ENCODE data around the gene SNF8. TPM values are rescaled to one million over a fixed set of nuclear protein-coding genes. Genes with fewer than 3 reads are reported as not detected.

The SNF8 gene
- polyA plus RNA-seq, 3 donors = 91.6 to 162 (median 145) TPM

- Mint-ChIP-seq H3K9me3 (no peaks in the 10 kb centered on the region), H3K4me3 (no peak overlapping the region), H3K27ac (peak overlapping the region in 1 of 7 donors; percentile 3), H3K36me3 (peaks cover 92 to 95% of the 10 kb centered on the region in 2 donors), H3K4me1 (peaks cover 8% of the 10 kb centered on the region), H3K27me3 (ENCODE audit: low read depth in 3 of 3) (peaks cover 0 to 3% (median 3%) of the 10 kb centered on the region in 3 donors)
- Histone ChIP-seq H3K27ac (ENCODE audit: low read depth in 1 of 2, low read length in 2 of 2) (peak overlapping the region in 1 of 2 donors; percentile 64), H3K4me3 (replicated peaks in 1 of 3; ENCODE audit: low read depth in 2 of 3, low read length in 3 of 3) (no peak overlapping the region), H3K36me3 (replicated peaks in 1 of 2; ENCODE audit: control insufficient read depth in 1 of 2, insufficient read depth in 2 of 2, low read length in 2 of 2) (peaks cover 93 to 100% of the 10 kb centered on the region in 2 donors), H2AFZ (ENCODE audit: insufficient read depth, low read depth, low read length, poor library complexity, severe bottlenecking) (no peak overlapping the region), H3K9me3 (replicated peaks in 1 of 2; ENCODE audit: control insufficient read depth in 1 of 2, insufficient read depth in 1 of 2, low read length in 2 of 2) (no peaks in the 10 kb centered on the region), H4K20me1 (ENCODE audit: insufficient read depth, low read length) (peaks cover 60% of the 10 kb centered on the region), H3K27me3 (ENCODE audit: control insufficient read depth in 2 of 2, insufficient read depth in 2 of 2, low read length in 2 of 2) (no peaks in the 10 kb centered on the region), H3K4me2 (replicated peaks; ENCODE audit: extremely low read depth, low read length, poor library complexity, severe bottlenecking) (no peak overlapping the region), H3K9ac (ENCODE audit: insufficient read depth, low read length, poor library complexity, severe bottlenecking) (no peak overlapping the region), H3K79me2 (ENCODE audit: insufficient read depth, low read length) (no peaks in the 10 kb centered on the region), H3K4me1 (ENCODE audit: control insufficient read depth in 1 of 2, insufficient read depth in 2 of 2, low read length in 2 of 2) (peaks cover 0 to 7% of the 10 kb centered on the region in 2 donors)
- intact Hi-C loops (cut with micrococcal nuclease) = no loop called here
- no peak for DNase-seq
- WGBS (ENCODE audit: insufficient coverage) = no CpG with 5 or more reads among the region's 1 CpG
- no peak for TF ChIP-seq CTCF (IDR thresholded peaks at IDR 0.05)
Observed at GRCh38 chr17:48929812-48930165, 14.9 kb downstream of the SNF8 start.

- H3K79me2 ChIP-seq (ENCODE audit: insufficient read depth, low read length) = no peaks in the 10 kb centered on the region
- no peak overlapping the region for H3K4me2 ChIP-seq (replicated peaks; ENCODE audit: extremely low read depth, low read length, poor library complexity, severe bottlenecking)
- Mint-ChIP-seq H3K27me3 (ENCODE audit: low read depth in 3 of 3) (peaks cover 0 to 4% (median 3%) of the 10 kb centered on the region in 3 donors), H3K27ac (peak overlapping the region; percentile 21 to 86 (median 72)), H3K4me1 (peaks cover 8% of the 10 kb centered on the region), H3K9me3 (no peaks in the 10 kb centered on the region), H3K36me3 (peaks cover 90 to 95% of the 10 kb centered on the region in 2 donors), H3K4me3 (no peak overlapping the region)
- peaks cover 94 to 100% of the 10 kb centered on the region in 2 donors for H3K36me3 ChIP-seq (replicated peaks in 1 of 2; ENCODE audit: control insufficient read depth in 1 of 2, insufficient read depth in 2 of 2, low read length in 2 of 2)
- H3K9me3 ChIP-seq (replicated peaks in 1 of 2; ENCODE audit: control insufficient read depth in 1 of 2, insufficient read depth in 1 of 2, low read length in 2 of 2) = no peaks in the 10 kb centered on the region
- H3K4me3 ChIP-seq (replicated peaks in 1 of 3; ENCODE audit: low read depth in 2 of 3, low read length in 3 of 3) = no peak overlapping the region
- intact Hi-C loops (cut with micrococcal nuclease) = no loop called here
- H3K27ac ChIP-seq (ENCODE audit: low read depth in 1 of 2, low read length in 2 of 2) = peak overlapping the region in 1 of 2 donors; percentile 64
- H4K20me1 ChIP-seq (ENCODE audit: insufficient read depth, low read length) = peaks cover 65% of the 10 kb centered on the region
- no peak for DNase-seq
- peaks cover 0 to 7% of the 10 kb centered on the region in 2 donors for H3K4me1 ChIP-seq (ENCODE audit: control insufficient read depth in 1 of 2, insufficient read depth in 2 of 2, low read length in 2 of 2)
- H2AFZ ChIP-seq (ENCODE audit: insufficient read depth, low read depth, low read length, poor library complexity, severe bottlenecking) = no peak overlapping the region
- H3K27me3 ChIP-seq (ENCODE audit: control insufficient read depth in 2 of 2, insufficient read depth in 2 of 2, low read length in 2 of 2) = no peaks in the 10 kb centered on the region
- H3K9ac ChIP-seq (ENCODE audit: insufficient read depth, low read length, poor library complexity, severe bottlenecking) = no peak overlapping the region
- TF ChIP-seq CTCF (IDR thresholded peaks at IDR 0.05) = no peak
- WGBS (ENCODE audit: insufficient coverage) = 100% methylated on average over 3 of the region's 6 CpGs
Observed at GRCh38 chr17:48928876-48929811, 15.5 kb downstream of the SNF8 start.

Data from CD14-positive monocyte (primary cell).